ENCODE data around the gene RNF20.
"Not testable (repeated sequence)": the region's sequence is repeated elsewhere in the genome, so short reads cannot be mapped to it uniquely, and the experiment has no call there.

RNF20 gene

DNA sequence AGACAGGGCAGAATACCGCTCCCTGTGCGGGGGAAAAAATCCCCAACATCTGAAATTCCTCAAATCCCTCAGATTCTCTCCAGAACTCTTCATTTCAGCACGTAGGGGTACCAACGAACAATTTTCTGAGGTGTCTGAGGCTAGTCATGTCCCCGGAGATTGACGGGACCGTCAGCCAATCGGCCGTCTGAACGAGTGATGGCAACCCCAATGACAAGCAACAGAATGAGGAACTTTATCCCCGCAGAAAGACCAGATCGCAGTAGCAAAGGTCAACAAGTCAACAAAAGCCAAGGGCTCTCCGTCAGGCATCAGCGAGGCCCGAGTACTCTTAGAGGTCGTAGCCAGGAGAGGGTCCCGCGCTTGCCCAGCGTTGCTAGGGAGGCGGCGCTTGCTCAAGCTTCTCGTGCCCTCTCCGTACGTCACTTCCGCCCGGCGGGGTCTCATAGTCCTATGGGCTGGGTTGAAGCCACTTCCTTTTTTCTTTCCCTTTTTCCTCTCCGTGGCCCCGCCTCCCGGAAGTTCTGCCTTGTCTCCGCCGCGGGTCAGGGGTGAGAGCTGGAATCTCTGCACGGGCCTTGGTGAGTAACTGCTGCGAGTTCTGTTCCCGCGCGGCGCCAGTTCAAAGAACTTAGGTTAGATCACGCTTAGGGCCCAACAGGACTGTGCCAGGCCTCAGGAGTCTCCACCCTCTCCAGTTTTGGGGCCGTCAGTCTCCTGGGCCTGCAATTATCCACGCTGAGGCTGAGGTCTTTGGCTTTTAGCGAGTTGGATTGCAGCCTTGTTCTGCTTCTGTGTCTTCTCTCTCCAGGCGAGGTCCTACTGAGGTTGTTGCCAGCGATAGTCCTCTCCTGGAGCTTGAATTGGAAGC, at the start of gene RNF20:
TSS of gene RNF20 (plus strand) at position 520 of the 871 bp plus-strand sequence. CDS start 1,571 bp downstream, outside the sequence.
- DNase-seq = peak; percentile 98

- no peak for DNase-seq
These were observed 49.6 kb upstream of the RNF20 start for GRCh38 chr9:101484046-101484445.

DNA sequence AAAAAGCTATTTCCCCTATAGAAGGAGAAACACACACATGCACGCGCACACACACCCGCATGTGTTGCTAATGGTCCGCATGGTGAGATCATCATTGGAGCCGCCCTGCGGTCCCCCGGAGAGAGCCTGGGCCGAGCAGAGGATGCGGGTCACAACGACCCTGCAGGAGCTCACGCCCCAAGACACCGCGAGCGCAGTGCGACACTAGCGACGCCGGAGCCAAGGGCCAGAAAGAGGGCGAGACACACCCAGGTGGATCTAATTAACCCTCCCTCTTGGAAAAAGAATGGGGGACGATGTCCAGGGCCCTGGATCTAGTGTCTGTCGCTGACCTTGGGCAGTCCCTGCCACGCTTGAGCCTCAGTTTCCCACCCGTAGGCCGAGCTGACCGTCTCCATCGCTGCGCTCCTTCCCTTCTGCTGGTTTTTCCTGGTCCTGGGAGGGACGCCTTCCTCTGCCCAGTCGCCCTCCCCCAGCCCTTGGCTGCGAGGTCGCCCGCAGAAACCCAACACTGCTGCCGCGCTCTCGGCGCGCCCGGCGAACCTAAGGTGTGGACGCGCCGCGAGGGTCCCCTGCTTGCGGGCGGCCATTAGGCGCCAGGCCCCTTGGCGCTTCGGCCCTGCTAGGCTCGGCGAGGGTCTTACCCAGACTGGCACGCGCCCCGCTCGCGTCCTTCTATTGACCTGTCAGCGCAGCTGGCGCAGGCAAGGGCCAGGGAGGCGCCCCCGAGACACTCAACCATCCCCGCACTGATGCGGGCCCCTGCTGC, 47.5 kb upstream of the RNF20 start:
- DNase-seq = no peak

DNA sequence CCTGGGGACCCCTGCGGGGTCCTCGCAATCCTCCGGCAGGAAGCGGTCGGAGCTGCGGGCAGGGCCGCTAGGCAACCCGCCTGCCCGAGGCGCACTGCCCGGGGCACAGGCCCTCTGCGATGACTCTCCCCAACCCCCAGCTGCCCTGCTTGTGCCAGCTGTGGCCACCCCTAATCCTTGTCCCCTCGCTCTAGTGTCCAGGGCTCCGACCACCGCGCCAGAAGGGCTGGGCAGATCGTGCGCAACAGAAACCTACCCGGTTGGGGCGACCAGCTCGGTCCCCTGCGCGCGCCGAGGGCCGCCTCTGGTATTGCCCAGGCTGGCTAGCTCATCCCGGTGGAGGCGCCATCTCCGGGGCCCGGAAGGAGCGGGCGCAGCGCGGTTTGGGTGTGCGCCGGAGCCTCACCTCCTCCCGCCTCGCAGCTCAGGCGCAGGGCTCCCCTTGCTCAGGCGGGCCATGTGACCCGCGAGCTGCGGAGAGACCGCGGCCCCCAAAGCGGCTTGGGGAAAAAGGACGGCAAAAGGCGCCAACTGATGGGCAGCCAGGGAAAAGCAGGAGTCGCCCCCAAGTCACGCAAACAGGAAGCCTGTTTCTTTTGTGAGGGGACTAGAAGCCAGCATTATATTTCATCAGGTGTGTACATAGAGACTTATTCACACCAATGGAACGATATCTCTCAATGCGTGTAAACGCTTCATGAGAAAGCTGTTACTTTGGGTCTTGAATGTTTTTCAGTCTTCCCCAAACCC, 46.8 kb upstream of the RNF20 start:
- DNase-seq = no peak

GRCh38 chr9:101487443-101487840, 46.2 kb upstream of the RNF20 start:
- DNase-seq = no peak

DNA sequence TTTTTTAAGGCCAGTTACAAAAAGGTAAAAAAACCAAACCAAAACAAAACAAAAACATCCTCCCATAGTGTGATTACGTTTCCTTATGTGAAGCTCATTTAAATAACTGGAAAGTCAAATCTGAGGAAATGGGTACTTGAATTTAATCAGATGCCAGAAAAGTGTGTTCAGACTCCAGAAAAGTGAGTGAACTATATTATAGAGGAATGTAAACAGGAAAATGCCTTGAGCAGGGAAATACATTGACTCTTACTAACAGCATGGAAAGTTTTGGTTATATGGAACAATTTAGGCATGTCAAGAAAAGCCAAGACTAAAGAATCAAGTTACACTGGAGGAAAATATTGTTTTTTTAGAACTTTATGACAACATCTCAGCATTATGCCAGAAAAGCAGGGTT, 37.8 kb upstream of the RNF20 start:
- DNase-seq = no peak

GRCh38 chr9:101498323-101498722, 35.3 kb upstream of the RNF20 start:
- DNase-seq = no peak

- DNase-seq = no peak
These were observed 29.5 kb upstream of the RNF20 start for GRCh38 chr9:101504188-101504587.

DNA sequence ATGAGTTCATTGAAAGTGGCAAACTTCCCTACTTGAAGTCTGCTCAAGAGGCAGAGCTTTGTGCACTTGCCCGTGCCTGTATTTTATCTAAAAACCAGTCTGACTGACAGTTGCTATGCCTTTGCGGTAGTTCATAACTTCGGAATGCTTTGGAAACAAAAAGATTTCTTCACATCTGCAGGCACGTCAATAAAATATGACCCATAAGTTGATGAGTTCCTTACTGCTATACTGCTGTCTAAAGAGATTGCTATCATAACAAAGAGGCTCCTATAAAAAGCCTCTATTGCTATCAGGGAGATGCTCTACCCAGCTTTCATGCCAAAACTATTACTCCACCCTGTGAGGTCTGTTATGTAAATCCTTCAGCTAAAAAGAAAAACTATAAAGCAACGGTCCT, 25.4 kb upstream of the RNF20 start:
- DNase-seq = no peak

DNA sequence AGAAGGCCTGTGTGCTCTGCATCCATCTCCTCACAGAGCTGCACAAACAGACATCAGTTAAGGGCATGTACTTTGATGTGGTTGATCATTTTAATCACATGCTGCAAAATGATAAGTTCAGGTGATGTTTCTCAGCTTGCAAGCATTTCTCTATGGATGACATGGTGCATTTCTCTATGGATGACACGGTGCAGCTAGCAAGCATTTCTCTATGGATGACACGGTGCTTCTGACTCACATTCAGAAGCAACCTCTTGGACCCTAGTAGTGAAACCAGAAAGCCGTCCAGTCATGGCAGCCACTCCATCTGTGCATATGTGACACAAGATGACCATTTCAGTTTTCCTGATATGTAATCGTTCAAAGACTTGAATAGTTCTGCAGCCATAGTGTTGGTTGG, 24.1 kb upstream of the RNF20 start:
- no peak for DNase-seq

GRCh38 chr9:101510459-101510858, 23.2 kb upstream of the RNF20 start:
- DNase-seq = no peak

GRCh38 chr9:101511009-101511408, 22.6 kb upstream of the RNF20 start:
- DNase-seq = no peak

GRCh38 chr9:101512116-101512515, 21.5 kb upstream of the RNF20 start:
- no peak for DNase-seq

DNA sequence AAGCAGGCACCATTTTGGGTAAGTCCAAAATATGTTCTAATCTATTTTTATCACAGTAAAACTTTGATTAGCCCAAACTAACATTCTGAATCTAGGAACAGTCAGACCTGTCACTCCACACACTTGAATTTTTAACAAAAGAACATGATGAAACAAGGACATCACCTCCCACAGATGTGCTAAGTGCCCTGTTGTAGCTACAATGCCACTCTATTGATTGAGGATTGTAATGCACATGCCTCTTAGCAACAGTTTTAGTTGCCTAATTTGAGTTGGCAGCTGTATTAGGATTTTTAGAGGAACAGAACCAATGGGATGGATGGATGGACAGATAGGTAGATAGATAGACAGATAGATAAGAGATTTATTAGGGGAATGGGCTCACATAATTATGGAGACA, 20.3 kb upstream of the RNF20 start:
- no peak for DNase-seq

GRCh38 chr9:101514071-101514470, 19.6 kb upstream of the RNF20 start:
- DNase-seq = no peak

DNA sequence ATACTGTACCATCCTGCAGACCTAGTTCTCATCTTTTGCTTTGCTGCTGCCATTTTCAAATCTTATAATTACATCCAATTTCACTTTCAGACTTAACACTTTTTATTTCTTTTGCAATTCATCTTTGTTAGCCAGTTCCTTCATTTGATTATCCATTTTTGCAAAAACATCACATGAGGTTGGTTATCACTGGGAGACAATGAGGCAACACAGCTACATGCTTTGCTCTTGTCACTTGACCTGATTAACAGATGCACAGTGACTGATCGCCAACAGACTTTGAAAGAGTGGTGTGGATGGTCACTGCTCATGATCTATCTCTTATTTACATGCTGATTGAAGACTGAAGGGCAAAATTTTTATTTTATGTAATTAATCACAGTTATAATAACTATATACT, 17.0 kb upstream of the RNF20 start:
- DNase-seq = no peak

- not testable (repeated sequence) for DNase-seq
These were observed 15.2 kb upstream of the RNF20 start for GRCh38 chr9:101518489-101518888.

GRCh38 chr9:101524371-101524770, 9.3 kb upstream of the RNF20 start:
- no peak for DNase-seq

GRCh38 chr9:101527066-101527465, 6.6 kb upstream of the RNF20 start:
- DNase-seq = no peak

GRCh38 chr9:101528015-101528414, 5.6 kb upstream of the RNF20 start:
- no peak for DNase-seq

DNA sequence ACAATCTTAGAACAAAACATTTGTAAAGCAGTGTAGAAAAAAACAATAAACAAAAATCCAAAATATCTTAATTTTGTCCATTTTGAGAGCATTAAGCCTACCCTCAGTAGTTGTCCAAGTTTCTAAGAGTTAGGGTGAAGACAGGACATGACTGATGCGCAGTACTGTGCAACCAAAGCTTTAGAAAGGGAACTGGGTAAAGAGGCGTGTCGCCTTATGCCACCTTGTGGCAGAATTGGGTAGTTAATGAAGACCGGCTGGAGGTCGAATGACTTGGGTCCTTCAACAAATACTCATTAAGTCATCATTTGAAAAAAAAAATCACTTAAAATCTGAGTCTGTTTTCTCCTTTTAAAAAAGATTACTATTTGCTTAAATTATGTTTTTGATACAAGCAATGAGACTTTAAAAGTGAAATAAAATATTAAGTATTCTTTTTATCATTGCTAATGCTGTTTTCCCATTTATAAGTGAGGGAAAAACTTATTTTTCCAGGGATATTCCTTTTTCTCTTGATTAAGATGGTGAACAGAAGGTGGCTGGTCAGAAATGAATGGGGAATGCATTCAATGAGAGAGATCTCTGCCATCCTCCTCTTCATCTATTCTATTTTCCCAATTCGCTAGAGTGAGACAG, 3.5 kb upstream of the RNF20 start:
- DNase-seq = peak; percentile 76

DNA sequence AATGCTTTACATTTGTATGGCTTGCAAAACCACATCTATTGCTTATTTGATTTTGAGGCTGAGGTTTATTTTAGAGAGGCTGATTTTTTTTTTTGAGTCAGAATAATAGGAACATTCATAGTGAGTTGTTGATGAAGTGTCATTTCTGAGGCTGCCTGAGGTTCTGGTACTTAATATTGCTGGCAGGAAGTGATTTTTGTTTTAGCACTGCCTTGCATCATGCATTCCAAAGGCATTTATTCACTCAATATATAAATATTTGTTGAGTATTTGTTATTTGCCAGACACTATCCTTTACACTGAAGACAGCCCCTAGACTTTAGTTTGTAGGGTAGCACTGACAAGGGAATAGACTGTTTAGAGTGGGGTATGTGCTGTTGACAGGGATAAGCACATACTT, 2.7 kb downstream of the RNF20 start:
- DNase-seq = no peak

DNA sequence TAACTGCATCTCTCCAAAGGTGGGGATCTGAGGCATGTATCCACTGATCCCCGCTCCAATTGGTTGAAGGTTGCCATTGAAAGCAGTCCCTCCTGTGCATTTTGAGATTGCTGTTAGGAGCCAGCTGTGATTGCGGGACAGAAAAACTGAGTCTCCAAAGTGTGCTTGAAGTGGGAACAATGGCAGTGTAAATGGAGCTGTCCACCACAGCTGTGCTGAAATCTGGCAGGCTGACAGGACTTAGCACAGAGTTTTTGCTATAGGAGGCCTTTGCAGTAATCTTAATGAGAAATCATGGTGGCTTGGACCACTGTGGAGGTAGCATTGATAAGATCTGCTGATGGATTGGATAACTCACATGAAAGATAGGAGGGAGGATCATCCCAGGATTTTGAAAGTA, 3.3 kb downstream of the RNF20 start:
- DNase-seq = no peak

All from RPMI8226 (cell line).